ENCODE results near the gene MDH2.
"Not testable (repeated sequence)": the region's sequence is repeated elsewhere in the genome, so short reads cannot be mapped to it uniquely, and the experiment has no call there.

Gene MDH2

GRCh38 chr7:76047811-76048667, at the start of gene MDH2, which contains the start of gene STYXL1:
Gene MDH2, plus strand, starts transcription at chr7:76048106. Its CDS starts 55 bp downstream, at chr7:76048161.
Gene STYXL1, minus strand, starts transcription at chr7:76048000. Its CDS starts 17,477 bp downstream, at chr7:76030523.
- DNase-seq: peak; percentile 72 to 78

GRCh38 chr7:76000566-76000965, 47.3 kb upstream of the MDH2 start:
- DNase-seq: no peak

DNA sequence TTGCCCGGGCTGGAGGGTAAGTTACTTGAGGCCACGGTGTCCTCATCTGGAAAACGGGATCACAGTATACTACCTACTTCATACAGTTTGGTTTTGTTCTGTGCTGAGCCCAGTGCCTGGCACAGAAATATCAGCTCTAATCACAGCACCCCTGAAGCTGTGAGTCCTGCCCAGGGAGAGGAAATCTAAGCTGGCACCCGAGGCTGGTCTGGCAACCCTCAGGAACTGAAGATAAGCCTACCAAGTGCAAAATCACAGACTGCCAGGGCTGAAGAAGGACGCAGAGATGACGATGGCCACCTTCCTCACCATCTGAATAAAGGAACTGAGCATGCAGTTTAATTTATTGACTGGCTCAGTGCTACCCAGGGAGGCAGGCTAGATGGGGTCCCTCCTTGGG, 45.8 kb upstream of the MDH2 start:
- no peak for DNase-seq

- DNase-seq: no peak
Measured at GRCh38 chr7:76002822-76003221, 45.1 kb upstream of the MDH2 start.

GRCh38 chr7:76003351-76003750, 44.6 kb upstream of the MDH2 start:
- no peak for DNase-seq

GRCh38 chr7:76005004-76005403, 42.9 kb upstream of the MDH2 start:
- DNase-seq: not testable (repeated sequence)

- DNase-seq: no peak
Measured at GRCh38 chr7:76008156-76008687, 39.7 kb upstream of the MDH2 start.

DNA sequence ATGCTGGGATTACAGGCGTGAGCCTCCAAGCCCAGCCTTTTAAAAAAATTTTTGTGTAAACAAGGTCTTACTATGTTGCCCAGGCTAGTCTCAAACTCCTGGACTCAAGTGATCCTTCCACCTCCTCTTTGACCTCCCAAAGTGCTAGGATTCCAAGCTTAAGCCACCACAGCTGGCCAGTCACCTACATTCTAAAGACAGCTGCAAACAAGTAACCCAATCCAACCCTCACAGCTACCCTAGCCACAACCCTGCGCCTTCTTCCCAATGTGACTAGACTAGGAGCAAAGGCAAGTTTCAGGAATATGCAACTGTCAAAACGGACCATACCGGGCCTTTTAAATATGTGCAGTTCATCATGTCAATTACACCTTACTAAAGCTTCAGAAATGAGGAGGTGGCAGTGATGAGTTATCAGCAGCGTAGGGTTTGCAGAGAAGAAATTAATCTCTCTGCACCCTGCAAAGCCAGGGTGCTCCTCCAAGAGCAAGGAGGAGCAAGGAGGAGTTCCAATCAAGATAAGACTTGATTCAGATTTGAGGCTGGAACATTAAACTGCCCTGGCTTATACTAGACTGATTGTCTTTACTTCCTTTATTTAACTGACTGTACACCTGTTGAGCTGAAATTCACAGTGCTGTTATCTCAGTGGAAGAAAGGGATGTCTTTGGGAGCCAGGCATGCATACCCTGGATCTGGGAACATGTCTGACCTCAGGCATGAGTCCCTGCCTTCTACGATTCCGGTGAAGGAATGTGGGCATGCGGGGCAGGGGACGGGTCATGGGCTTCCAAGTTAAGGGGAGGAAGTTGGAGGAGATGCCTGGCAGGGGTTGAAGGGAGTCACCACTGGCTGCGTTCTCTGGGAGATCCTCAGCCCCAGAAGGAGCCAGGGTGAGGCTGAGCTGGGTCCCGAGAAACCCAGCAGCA, 38.0 kb upstream of the MDH2 start:
- no peak for DNase-seq

DNA sequence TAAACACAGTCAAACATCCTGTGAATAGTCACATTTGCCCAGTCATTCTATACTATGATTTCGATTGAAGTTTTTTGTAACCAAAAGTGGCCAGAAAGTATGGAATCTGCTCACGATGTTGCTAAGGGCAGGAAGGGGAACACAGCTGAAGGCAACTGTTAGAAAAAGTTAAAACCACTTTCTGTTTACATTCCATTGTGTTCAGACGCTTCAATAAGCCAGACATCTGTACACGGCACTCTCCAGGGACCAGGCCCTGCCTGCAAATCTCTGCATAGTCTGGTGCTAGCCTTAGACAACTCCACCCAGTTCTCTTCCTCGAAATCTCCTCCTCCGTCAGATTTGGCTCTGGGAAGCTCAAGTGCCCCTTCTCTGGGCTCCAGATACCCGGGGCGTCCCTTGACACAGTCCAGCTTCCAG, 36.5 kb upstream of the MDH2 start:
- DNase-seq: no peak

GRCh38 chr7:76016191-76016947, 31.5 kb upstream of the MDH2 start:
- DNase-seq: no peak

GRCh38 chr7:76018520-76018919, 29.4 kb upstream of the MDH2 start:
- not testable (repeated sequence) for DNase-seq

DNA sequence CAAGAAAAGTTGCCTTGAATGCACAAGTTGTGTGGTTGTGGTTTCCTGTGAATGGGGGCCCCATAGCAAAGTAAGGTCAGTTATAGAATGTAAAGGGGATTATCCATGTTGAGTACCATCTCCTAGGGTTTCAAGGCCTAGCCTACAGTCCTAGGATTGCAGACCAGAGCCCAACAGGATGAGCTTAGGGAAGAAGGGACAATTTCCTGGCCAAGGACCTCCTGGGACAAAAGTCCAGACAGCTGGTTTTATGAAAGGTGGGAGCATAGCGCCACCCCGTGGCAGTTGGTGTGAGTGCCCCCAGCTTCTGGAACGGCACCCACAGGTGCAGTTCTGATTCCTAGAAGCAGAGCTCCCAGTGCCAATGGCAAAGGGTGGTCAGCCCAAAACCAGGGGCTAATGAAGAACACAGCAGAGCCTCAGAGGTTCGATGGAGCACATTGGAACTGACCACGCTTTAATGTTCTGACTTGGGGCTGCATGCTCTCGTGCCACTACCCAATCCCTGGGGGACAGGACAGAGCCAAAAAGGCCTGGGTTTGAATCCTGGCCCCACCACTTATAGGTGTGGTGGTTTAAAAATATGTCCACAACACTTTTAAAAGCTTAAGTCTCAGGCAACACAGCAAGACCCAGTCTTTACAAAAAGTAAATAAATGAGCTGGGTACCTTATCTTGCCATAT, 27.7 kb upstream of the MDH2 start:
- DNase-seq: peak; percentile 61 to 67

DNA sequence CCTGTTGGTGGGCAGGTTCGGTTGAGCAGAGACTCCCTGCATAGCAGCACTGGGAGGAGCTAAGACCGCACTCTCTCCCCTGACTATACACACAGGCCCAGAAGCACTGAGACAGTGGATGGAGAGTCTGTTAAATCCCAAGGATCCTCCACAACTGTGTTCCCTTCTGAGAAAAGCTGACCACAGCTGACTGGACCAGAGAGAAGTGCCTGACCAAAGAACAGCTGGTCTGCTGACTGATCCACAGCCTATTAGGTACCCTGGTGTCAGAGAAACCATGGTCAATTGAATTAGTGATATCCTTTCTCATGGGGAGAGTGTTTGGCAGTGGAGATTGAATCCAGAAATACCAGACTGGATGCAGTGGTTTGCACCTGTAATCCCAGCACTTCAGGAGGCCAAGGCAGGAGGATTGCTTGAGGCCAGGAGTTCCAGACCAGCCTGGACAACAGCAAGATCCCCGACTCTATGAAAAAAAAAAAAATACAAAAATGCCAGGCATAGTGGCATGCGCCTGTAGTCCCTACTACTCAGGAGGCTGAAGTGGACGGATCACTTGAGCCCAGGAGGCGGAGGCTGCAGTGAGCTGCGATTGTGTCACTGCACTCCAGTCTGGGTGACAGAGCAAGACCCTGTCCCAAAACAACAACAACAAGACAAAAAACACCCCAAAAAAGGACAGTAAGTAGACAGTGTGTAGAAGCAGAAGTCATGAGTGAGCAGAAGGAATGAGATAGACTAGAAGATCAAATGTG, 25.7 kb upstream of the MDH2 start:
- no peak for DNase-seq

GRCh38 chr7:76023002-76023401, 24.9 kb upstream of the MDH2 start:
- no peak for DNase-seq

GRCh38 chr7:76029682-76030081, 18.2 kb upstream of the MDH2 start:
- DNase-seq: not testable (repeated sequence)

DNA sequence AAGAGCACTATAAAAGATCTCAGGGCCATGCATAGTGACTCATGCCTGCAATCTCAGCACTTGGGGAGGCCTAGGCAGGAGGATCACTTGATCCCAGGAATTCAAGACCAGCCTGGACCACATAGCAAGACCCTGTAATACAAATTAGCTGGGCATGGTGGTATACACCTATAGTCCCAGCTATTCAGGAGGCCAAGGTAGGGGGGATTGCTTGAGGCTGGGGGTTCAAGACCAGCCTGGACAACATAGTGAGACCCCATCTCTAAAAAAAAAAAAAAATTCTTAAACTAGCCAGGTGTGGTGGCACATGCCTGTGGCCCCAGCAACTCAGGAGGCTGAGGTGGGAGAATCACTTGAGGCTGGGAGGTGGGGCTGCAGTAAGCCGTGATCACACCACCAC, 15.9 kb upstream of the MDH2 start:
- DNase-seq: no peak

- DNase-seq: no peak
Measured at GRCh38 chr7:76037310-76037709, 10.6 kb upstream of the MDH2 start.

GRCh38 chr7:76040126-76040525, 7.8 kb upstream of the MDH2 start:
- no peak for DNase-seq

DNA sequence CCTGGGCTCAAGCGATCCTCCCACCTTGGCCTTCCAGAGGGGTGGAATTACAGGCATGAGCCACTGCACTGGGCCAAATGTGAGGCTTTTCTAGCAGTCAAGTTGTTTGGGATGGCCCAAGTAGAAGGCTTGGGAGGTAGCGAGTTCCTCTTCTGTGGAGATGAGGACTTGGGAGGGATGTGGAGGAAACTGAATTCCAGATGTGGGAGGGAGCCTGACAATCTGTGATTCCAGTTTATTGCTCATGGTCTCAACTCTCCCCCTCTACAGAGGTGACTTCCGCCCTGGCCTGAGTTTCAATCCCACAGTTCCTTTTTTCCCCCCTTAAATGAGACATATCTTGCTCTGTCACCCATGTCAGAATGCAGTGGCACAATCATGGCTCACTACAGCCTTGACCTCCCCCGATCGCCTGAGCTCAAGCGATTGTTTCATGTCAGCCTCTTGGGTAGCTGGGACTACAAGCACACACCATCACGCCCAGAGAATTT, 3.5 kb upstream of the MDH2 start:
- no peak for DNase-seq

DNA sequence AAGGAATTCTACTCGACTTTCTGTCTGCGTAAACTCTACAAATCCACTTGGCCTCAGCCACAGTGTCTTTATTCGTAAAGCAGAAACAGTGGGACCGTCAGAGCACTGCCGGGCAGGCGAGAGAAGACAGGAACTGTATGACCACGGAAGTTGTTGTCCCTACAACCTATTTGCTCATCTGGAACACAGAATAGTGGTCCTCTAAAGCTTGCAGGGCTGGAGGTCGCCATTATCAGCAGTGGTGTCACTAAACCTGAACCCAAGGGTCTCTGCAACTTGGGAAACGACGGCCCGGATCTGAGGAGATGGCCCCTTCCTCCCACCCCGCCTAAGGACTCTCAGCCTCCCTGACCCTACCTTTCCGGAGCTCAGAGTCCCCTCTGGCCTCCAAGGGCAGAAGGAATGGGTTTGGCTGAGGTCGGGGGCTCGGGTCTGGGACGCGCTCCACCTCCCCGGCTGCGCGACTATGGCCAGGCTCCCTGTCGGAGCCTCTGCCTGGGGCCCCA, 548 bp upstream of the MDH2 start:
- DNase-seq: no peak

GRCh38 chr7:76048668-76048988, 722 bp downstream of the MDH2 start:
- DNase-seq: no peak
